ENCODE measurements around the gene RAB37. TPM values are rescaled to one million over a fixed set of nuclear protein-coding genes. Genes with fewer than 3 reads are reported as not detected.

The RAB37 gene
- polyA plus RNA-seq, 1 donor from 2014 or later: not detected

GRCh38 chr17:74703311-74703710 lies 33.7 kb upstream of the RAB37 start:
- Histone ChIP-seq H3K79me2 (replicated peaks; ENCODE audit: insufficient read depth, low read length) (no peaks in the 10 kb centered on the region), H3K9me2 (ENCODE audit: insufficient read depth, low read length) (no peaks in the 10 kb centered on the region), H4K20me1 (ENCODE audit: insufficient read depth) (no peaks in the 10 kb centered on the region), H3K27me3 (ENCODE audit: insufficient read depth, low read depth, low read length) (no peaks in the 10 kb centered on the region), H3K4me3 (ENCODE audit: low read length) (no peak overlapping the region), H3K9ac (ENCODE audit: low read length) (no peak overlapping the region), H3K27ac (ENCODE audit: low read length) (no peak overlapping the region), H3K36me3 (ENCODE audit: insufficient read depth, low read length) (no peaks in the 10 kb centered on the region), H3F3A (ENCODE audit: insufficient read depth, low read length, poor library complexity, severe bottlenecking) (no peaks in the 10 kb centered on the region), H2AFZ (ENCODE audit: low read depth, low read length) (no peak overlapping the region), H3K9me3 (ENCODE audit: low read length) (no peaks in the 10 kb centered on the region), H3K4me2 (ENCODE audit: low read length) (no peak overlapping the region)
- TF ChIP-seq CTCF (IDR thresholded peaks at IDR 0.05; ENCODE audit: poor library complexity, severe bottlenecking) (no peak), SMC3 (conservative IDR thresholded peaks at IDR 0.05; ENCODE audit: poor library complexity) (no peak), MXI1 (conservative IDR thresholded peaks at IDR 0.05; ENCODE audit: poor library complexity, severe bottlenecking) (no peak), POLR2AphosphoS5 (IDR thresholded peaks at IDR 0.05) (no peak), EZH2 (IDR thresholded peaks at IDR 0.05; ENCODE audit: borderline replicate concordance, insufficient read depth, low read length, poor library complexity, severe bottlenecking) (no peak), EP300 (conservative IDR thresholded peaks at IDR 0.05; ENCODE audit: poor library complexity, severe bottlenecking) (no peak), RAD21 (conservative IDR thresholded peaks at IDR 0.05) (no peak)
- TF ChIP-seq, protein P1, sequence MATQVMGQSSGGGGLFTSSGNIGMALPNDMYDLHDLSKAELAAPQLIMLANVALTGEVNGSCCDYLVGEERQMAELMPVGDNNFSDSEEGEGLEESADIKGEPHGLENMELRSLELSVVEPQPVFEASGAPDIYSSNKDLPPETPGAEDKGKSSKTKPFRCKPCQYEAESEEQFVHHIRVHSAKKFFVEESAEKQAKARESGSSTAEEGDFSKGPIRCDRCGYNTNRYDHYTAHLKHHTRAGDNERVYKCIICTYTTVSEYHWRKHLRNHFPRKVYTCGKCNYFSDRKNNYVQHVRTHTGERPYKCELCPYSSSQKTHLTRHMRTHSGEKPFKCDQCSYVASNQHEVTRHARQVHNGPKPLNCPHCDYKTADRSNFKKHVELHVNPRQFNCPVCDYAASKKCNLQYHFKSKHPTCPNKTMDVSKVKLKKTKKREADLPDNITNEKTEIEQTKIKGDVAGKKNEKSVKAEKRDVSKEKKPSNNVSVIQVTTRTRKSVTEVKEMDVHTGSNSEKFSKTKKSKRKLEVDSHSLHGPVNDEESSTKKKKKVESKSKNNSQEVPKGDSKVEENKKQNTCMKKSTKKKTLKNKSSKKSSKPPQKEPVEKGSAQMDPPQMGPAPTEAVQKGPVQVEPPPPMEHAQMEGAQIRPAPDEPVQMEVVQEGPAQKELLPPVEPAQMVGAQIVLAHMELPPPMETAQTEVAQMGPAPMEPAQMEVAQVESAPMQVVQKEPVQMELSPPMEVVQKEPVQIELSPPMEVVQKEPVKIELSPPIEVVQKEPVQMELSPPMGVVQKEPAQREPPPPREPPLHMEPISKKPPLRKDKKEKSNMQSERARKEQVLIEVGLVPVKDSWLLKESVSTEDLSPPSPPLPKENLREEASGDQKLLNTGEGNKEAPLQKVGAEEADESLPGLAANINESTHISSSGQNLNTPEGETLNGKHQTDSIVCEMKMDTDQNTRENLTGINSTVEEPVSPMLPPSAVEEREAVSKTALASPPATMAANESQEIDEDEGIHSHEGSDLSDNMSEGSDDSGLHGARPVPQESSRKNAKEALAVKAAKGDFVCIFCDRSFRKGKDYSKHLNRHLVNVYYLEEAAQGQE (IDR thresholded peaks at IDR 0.05; ENCODE audit: borderline replicate concordance): no peak

GRCh38 chr17:74704544-74704943 lies 32.5 kb upstream of the RAB37 start:
- no peak overlapping the region for H3K9ac ChIP-seq (ENCODE audit: low read length)
- no peaks in the 10 kb centered on the region for H3K36me3 ChIP-seq (ENCODE audit: insufficient read depth, low read length)
- H4K20me1 ChIP-seq (ENCODE audit: insufficient read depth): no peaks in the 10 kb centered on the region
- no peak overlapping the region for H3K4me3 ChIP-seq (ENCODE audit: low read length)
- no peak overlapping the region for H3K27ac ChIP-seq (ENCODE audit: low read length)
- H3K79me2 ChIP-seq (replicated peaks; ENCODE audit: insufficient read depth, low read length): no peaks in the 10 kb centered on the region
- no peak for TF ChIP-seq POLR2AphosphoS5 (IDR thresholded peaks at IDR 0.05)
- TF ChIP-seq CTCF (IDR thresholded peaks at IDR 0.05; ENCODE audit: poor library complexity, severe bottlenecking): no peak
- no peak for TF ChIP-seq MXI1 (conservative IDR thresholded peaks at IDR 0.05; ENCODE audit: poor library complexity, severe bottlenecking)
- no peak for TF ChIP-seq RAD21 (conservative IDR thresholded peaks at IDR 0.05)
- TF ChIP-seq EP300 (conservative IDR thresholded peaks at IDR 0.05; ENCODE audit: poor library complexity, severe bottlenecking): no peak
- TF ChIP-seq SMC3 (conservative IDR thresholded peaks at IDR 0.05; ENCODE audit: poor library complexity): no peak
- no peak for TF ChIP-seq TAF1 (IDR thresholded peaks at IDR 0.05; ENCODE audit: low read depth)
- no peak for TF ChIP-seq EZH2 (IDR thresholded peaks at IDR 0.05; ENCODE audit: borderline replicate concordance, insufficient read depth, low read length, poor library complexity, severe bottlenecking)
- TF ChIP-seq, protein P1 (IDR thresholded peaks at IDR 0.05; ENCODE audit: borderline replicate concordance): no peak
- H3F3A ChIP-seq (ENCODE audit: insufficient read depth, low read length, poor library complexity, severe bottlenecking): no peaks in the 10 kb centered on the region
- H3K27me3 ChIP-seq (ENCODE audit: insufficient read depth, low read depth, low read length): no peaks in the 10 kb centered on the region
- H2AFZ ChIP-seq (ENCODE audit: low read depth, low read length): no peak overlapping the region
- H3K4me2 ChIP-seq (ENCODE audit: low read length): no peak overlapping the region
- no peaks in the 10 kb centered on the region for H3K9me3 ChIP-seq (ENCODE audit: low read length)
- no peaks in the 10 kb centered on the region for H3K9me2 ChIP-seq (ENCODE audit: insufficient read depth, low read length)
